NCI-H2227 (cell line): Measurements from ENCODE around the gene PTRH1.

Experiments used
- DNase-seq: peaks from one replicate; lab custom pipeline; 2025; ENCODE audit not compliant: unreplicated experiment; lab: John Stamatoyannopoulos, UW

PTRH1 gene

GRCh38 chr9:127698985-127699670 is 16.3 kb downstream of the PTRH1 start:
- DNase-seq = peak; percentile 48

GRCh38 chr9:127698386-127698785 is 17.1 kb downstream of the PTRH1 start:
- no peak for DNase-seq

- DNase-seq = no peak
These were observed 17.9 kb downstream of the PTRH1 start for GRCh38 chr9:127697575-127697974.

GRCh38 chr9:127694890-127695720 is 20.4 kb downstream of the PTRH1 start:
- no peak for DNase-seq

- DNase-seq = no peak
These were observed 21.8 kb downstream of the PTRH1 start for GRCh38 chr9:127693697-127694096.

- DNase-seq = no peak
These were observed 22.3 kb downstream of the PTRH1 start for GRCh38 chr9:127693143-127693542.

- DNase-seq = peak; percentile 42
These were observed 23.4 kb downstream of the PTRH1 start for GRCh38 chr9:127692071-127692470.

GRCh38 chr9:127690735-127691134 is 24.7 kb downstream of the PTRH1 start:
- no peak for DNase-seq

- no peak for DNase-seq
These were observed 26.0 kb downstream of the PTRH1 start for GRCh38 chr9:127689329-127690000.

- no peak for DNase-seq
These were observed 28.7 kb downstream of the PTRH1 start for GRCh38 chr9:127686461-127687393.

GRCh38 chr9:127684576-127684975 is 30.9 kb downstream of the PTRH1 start:
- DNase-seq = no peak

GRCh38 chr9:127683723-127684122 is 31.7 kb downstream of the PTRH1 start:
- no peak for DNase-seq

- DNase-seq = no peak
These were observed 32.9 kb downstream of the PTRH1 start for GRCh38 chr9:127682351-127683136.

GRCh38 chr9:127680846-127681245 is 34.6 kb downstream of the PTRH1 start:
- DNase-seq = no peak

GRCh38 chr9:127680226-127680625 is 35.2 kb downstream of the PTRH1 start:
- no peak for DNase-seq

GRCh38 chr9:127679506-127679905 is 36.0 kb downstream of the PTRH1 start:
- no peak for DNase-seq

- DNase-seq = no peak
These were observed 38.8 kb downstream of the PTRH1 start for GRCh38 chr9:127676638-127677037.

GRCh38 chr9:127673234-127673633 is 42.2 kb downstream of the PTRH1 start:
- DNase-seq = no peak

GRCh38 chr9:127667906-127668305 is 47.6 kb downstream of the PTRH1 start:
- DNase-seq = no peak
